MCF 10A (cell line): Measurements from ENCODE around the gene LRRC36. TPM values are rescaled to one million over a fixed set of nuclear protein-coding genes. Genes with fewer than 3 reads are reported as not detected.

ENCODE experiments used
- BruUV-seq: library from RNA; stranded (reverse); fragments of 400-500 nt; replicated peaks from 2 replicates; lab custom pipeline; 2021; lab: Mats Ljungman, UMichigan
- CTCF ChIA-PET: fragments of 300-600 bp; sonication (Branson Sonifier 250); formaldehyde crosslinking; extraction: SDS; loops from one replicate; lab custom pipeline; 2021; ENCODE audit warnings: antibody characterized with exemption, inconsistent platforms; lab: Yijun Ruan, JAX
- POLR2A ChIA-PET: fragments of 300-600, 350-650 bp; sonication (Branson Sonifier 250); formaldehyde crosslinking; extraction: SDS; loops from one replicate; lab custom pipeline; 2020; ENCODE audit warnings: antibody characterized with exemption, inconsistent platforms; lab: Yijun Ruan, JAX
- DNase-seq: peaks from one replicate; pipeline ENCODE4 v3.0.0-alpha.2; 2018; ENCODE audit not compliant: unreplicated experiment
- H3K27ac Mint-ChIP-seq: one replicate; pipeline ENCODE4 v1.8.0; 2022; ENCODE audit warnings: mild to moderate bottlenecking, low read depth, mixed read lengths; ENCODE audit not compliant: unreplicated experiment
- H3K27me3 Mint-ChIP-seq: one replicate; pipeline ENCODE4 v1.8.0; 2022; ENCODE audit warnings: mixed read lengths; ENCODE audit not compliant: insufficient read depth, unreplicated experiment
- H3K36me3 Mint-ChIP-seq: one replicate; pipeline ENCODE4 v1.8.0; 2022; ENCODE audit warnings: mild to moderate bottlenecking, moderate library complexity, mixed read lengths; ENCODE audit not compliant: insufficient read depth, unreplicated experiment
- H3K4me1 Mint-ChIP-seq: one replicate; pipeline ENCODE4 v1.8.0; 2022; ENCODE audit warnings: mixed read lengths; ENCODE audit not compliant: insufficient read depth, unreplicated experiment
- H3K4me3 Mint-ChIP-seq: one replicate; pipeline ENCODE4 v1.8.0; 2022; ENCODE audit warnings: mild to moderate bottlenecking, moderate library complexity, mixed read lengths; ENCODE audit not compliant: unreplicated experiment
- H3K9me3 Mint-ChIP-seq: one replicate; pipeline ENCODE4 v1.8.0; 2022; ENCODE audit warnings: mixed read lengths; ENCODE audit not compliant: unreplicated experiment
- CTCF ChIP-seq: fragments of 200-600 bp; IDR thresholded peaks from one replicate; pipeline ENCODE4 v1.8.0; 2022; ENCODE audit warnings: antibody characterized with exemption, mild to moderate bottlenecking; ENCODE audit not compliant: unreplicated experiment
- intact Hi-C: fragments of 100-400 bp; cut with micrococcal nuclease; formaldehyde crosslinking; loops from 2 replicates; pipeline ENCODE4 v1.14.1; 2022
- total RNA-seq: library from RNA; stranded (reverse); gene quantifications from 2 replicates; pipeline ENCODE4 v1.2.3, GENCODE V29; 2022

The LRRC36 gene
- total RNA-seq, 1 experiment from 2014 or later, result not detected

GRCh38 chr16:67429053-67429798 lies 102.6 kb downstream of the LRRC36 start:
- BruUV-seq, result no TSS peak
- intact Hi-C loops, result no loop called here

GRCh38 chr16:67429799-67430503 lies 103.3 kb downstream of the LRRC36 start:
- TF ChIP-seq CTCF, result no peak

More at GRCh38 chr16:67429053-67429798, 102.6 kb downstream of the LRRC36 start:
- Mint-ChIP-seq H3K27me3 (peaks cover 12% of the 10 kb centered on the region), H3K36me3 (no peaks in the 10 kb centered on the region), H3K4me1 (peaks cover 14% of the 10 kb centered on the region), H3K4me3 (no peak overlapping the region), H3K9me3 (no peaks in the 10 kb centered on the region), H3K27ac (no peak overlapping the region)
- no peak for DNase-seq
- CTCF ChIA-PET, result interaction anchor here (0.6 to 3.6 kb wide), 23 partner anchors 11 to 413 kb away, joined by 3 to 53 read pairs (median 4); no protein-coding TSS in a partner anchor
- POLR2A ChIA-PET, result interaction anchor here (1.3 to 1.7 kb wide), 4 partner anchors 11 to 52 kb away, joined by 4 to 6 read pairs (median 5); partner anchors contain the start of genes ATP6V0D1 and ZDHHC1
- TF ChIP-seq CTCF, result no peak

GRCh38 chr16:67430504-67430976 lies 103.9 kb downstream of the LRRC36 start:
- CTCF ChIA-PET, result interaction anchor here (0.6 to 1.1 kb wide), 4 partner anchors 14 to 170 kb away, joined by 3 to 4 read pairs (median 3); partner anchors contain the start of gene ZDHHC1
- intact Hi-C loops, result no loop called here

More at GRCh38 chr16:67429799-67430503, 103.3 kb downstream of the LRRC36 start:
- Mint-ChIP-seq H3K4me1 (peaks cover 14% of the 10 kb centered on the region), H3K4me3 (peak overlapping the region; percentile 71), H3K36me3 (no peaks in the 10 kb centered on the region), H3K9me3 (no peaks in the 10 kb centered on the region), H3K27ac (no peak overlapping the region), H3K27me3 (peaks cover 6% of the 10 kb centered on the region)
- CTCF ChIA-PET, result interaction anchor here (1.0 to 3.6 kb wide), 4 partner anchors 22 to 170 kb away, joined by 3 to 53 read pairs (median 13); no protein-coding TSS in a partner anchor
- POLR2A ChIA-PET, result interaction anchor here (0.7 to 2.1 kb wide), 2 partner anchors 12 to 13 kb away, joined by 5 to 13 read pairs; partner anchors contain the start of gene ZDHHC1
- BruUV-seq, result no TSS peak
- no peak for DNase-seq
- intact Hi-C loops, result no loop called here

More at GRCh38 chr16:67430504-67430976, 103.9 kb downstream of the LRRC36 start:
- Mint-ChIP-seq H3K9me3 (no peaks in the 10 kb centered on the region), H3K27ac (no peak overlapping the region), H3K27me3 (peaks cover under 1% of the 10 kb centered on the region), H3K4me1 (peaks cover 14% of the 10 kb centered on the region), H3K4me3 (peak overlapping the region; percentile 71), H3K36me3 (no peaks in the 10 kb centered on the region)
- BruUV-seq, result no TSS peak
- no peak for TF ChIP-seq CTCF
- DNase-seq, result peak; percentile 23
- POLR2A ChIA-PET, result interaction anchor here (0.7 to 2.1 kb wide), 2 partner anchors 11 to 14 kb away, joined by 5 to 13 read pairs; partner anchors contain the start of gene ZDHHC1
